GM18520 (cell line): Measurements from ENCODE around the gene ZBTB16.

Experiments
- ATAC-seq: cut with Tn5 transposase; IDR thresholded peaks from one replicate; pipeline ENCODE4 v1.9.1; 2021; ENCODE audit not compliant: unreplicated experiment

The ZBTB16 gene

GRCh38 chr11:114063149-114063828, 3.8 kb downstream of the ZBTB16 start:
- ATAC-seq, result no peak

- no peak for ATAC-seq
Observed at GRCh38 chr11:114063829-114064201, 4.3 kb downstream of the ZBTB16 start.

DNA sequence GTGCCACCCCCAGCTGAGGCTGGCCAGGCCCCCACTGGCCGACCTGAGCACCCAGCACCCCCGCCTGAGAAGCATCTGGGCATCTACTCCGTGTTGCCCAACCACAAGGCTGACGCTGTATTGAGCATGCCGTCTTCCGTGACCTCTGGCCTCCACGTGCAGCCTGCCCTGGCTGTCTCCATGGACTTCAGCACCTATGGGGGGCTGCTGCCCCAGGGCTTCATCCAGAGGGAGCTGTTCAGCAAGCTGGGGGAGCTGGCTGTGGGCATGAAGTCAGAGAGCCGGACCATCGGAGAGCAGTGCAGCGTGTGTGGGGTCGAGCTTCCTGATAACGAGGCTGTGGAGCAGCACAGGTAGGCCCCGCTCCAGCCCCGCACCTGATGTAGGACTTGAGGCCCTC, 4.7 kb downstream of the ZBTB16 start:
- ATAC-seq, result no peak

DNA sequence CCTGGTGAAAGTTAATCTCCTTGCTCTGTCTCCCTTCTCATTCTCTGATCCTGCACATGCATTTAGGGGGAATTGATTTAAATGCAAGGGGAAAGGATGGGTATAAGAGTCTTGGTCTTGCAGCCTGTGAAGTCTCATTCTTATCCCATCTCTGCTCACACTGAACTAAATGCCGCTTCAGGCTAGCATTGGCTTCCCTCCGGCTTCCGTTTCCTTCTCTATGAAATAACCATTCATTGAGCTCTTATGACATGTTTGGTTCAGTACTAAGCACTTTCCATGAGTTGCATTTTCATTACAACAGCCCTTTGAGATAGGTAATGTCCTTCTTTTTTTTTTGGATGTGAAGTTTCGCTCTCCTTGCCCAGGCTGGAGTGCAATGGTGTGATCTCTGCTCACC, 5.6 kb downstream of the ZBTB16 start:
- no peak for ATAC-seq

- ATAC-seq, result no peak
Observed at GRCh38 chr11:114066046-114066648, 6.6 kb downstream of the ZBTB16 start.

- no peak for ATAC-seq
Observed at GRCh38 chr11:114068327-114068726, 8.8 kb downstream of the ZBTB16 start.

GRCh38 chr11:114070464-114071139, 11.1 kb downstream of the ZBTB16 start:
- no peak for ATAC-seq

DNA sequence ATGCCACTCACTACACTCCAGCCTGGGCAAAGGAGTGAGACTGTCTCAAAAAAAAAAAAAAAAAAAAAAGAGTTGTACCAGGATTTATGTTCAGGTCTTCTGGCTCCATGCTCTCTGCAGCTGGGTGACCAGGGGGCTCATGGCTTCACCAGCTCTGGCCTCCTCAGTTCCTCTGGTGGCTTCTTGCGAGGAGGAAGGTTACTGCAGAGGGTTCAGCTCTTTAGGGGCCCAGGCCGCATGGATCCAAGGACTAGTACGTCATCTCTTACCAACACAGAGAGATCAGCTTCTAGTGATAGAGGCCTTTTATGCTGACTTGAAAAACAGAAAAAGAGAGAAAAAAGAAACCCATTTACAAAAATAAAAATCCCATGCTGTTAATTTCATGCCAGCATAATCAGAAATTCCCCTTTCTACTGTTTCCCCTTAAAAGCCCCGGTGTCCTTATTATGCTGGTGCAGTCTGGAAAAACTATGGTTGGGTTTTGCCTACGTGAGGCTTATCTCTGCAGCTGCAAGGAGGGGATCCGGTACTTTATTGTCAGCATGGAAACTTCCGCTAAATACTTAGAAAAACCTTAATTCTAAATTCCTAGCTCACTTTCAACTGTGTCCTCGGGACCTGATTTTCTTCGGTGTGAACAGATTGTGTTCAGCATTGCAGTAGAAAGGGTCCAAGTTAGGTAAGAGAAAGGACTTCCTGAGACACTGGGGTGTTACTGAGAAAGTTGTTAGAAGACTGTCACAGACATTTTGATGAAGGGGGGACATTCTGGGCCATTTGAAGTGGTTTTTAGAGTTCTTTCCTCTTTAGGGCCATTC, 13.7 kb downstream of the ZBTB16 start:
- ATAC-seq, result no peak

- no peak for ATAC-seq
Observed at GRCh38 chr11:114073828-114074381, 14.4 kb downstream of the ZBTB16 start.

- ATAC-seq, result no peak
Observed at GRCh38 chr11:114074546-114075343, 15.2 kb downstream of the ZBTB16 start.

DNA sequence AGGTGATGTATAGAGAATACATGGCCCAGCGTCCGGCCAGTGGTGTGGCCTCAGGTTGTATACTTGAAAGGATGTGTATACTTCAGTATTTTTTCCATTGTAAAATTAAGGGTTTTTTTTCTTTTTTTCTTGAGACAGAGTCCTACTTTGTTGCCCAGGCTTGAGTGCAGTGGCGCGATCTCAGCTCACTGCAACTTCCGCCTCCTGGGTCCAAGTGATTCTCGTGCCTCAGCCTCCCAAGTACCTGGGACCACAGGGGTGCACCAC, 15.8 kb downstream of the ZBTB16 start:
- no peak for ATAC-seq

GRCh38 chr11:114075891-114076441, 16.5 kb downstream of the ZBTB16 start:
- no peak for ATAC-seq

DNA sequence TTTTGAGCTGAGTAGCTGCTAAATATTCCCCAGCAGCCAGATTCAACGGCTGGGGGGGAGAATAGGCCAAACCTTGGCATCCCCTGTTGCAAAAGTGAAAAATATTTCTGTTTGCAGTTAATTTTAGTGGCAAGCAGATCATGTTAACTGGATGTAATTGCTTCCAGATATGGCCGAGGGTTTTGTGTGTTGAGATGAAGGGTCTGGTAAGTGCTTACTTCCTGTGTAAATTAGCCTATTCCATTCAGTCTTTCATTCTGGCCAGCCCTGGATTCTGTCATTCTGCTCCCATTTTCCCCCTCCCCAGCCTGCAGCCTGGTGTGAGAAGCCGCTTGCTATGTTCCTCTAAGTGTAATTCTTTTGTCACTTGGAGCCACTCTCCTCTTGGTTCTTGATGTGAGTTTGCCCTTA, 17.4 kb downstream of the ZBTB16 start:
- ATAC-seq, result no peak

DNA sequence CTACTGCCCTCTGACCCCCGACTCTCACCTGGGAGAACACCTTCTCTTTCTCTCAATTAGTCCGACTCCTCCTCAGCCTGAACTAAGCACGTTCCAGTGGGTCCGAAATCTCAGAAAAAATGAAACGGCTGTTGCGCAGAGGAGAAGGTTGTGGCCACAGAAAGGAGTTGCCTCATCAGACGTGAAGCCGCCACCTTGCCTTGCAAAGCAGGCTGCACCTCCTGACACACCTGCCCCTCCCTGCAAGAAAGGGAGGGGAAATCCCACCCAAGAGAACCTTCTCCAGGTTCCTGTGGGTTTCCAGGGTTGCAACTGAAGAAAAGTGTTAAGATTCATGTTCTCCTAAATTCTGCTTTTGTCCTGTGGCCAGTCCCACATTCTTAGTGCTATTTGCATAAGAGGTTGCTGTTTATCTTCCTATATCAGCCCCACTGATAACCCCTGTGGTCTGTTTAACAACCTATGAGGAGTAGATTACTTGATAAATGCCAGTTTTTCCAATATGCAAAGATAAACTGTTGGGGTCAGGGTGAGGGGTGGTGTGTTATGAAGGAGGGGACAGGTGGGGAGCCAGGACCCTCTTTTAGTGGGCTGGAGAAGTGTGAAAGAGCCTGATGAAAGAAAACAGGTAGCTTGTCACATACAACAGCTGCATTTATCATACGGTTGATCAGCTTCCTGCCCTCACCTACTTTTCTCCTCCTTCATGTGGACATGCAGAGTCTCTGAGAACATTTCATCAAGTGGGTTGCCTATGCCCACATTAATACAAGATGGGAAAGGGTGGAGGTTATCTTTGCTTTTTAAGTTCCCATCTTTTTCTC, 18.2 kb downstream of the ZBTB16 start:
- no peak for ATAC-seq

GRCh38 chr11:114078423-114078822, 18.9 kb downstream of the ZBTB16 start:
- ATAC-seq, result no peak

DNA sequence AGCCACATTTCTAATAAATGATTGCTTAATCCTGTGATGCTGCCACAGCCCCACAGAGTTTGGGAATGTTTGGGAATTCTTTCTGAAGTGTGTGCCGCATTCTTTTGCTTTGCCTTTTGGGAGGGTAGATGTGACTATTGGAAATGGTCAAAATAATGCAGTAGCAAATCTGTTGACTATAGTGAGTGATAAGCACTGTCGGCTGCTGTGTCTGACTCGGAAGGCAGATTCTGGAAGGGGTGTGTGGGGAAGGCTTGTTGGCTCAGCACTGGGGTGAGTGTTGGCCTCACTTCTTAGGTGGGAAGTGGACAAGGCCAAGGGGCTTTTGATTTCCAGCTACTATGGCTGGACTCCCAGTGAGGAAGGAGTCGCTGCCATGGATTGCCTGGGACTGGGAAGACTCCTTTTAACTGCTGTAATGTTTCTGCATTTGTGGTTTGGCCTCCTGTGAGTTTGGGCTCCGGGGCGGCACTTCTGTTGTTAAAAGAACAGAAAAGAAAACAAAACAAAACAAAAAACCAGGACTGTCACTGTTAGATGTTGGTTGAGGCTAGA, 20.1 kb downstream of the ZBTB16 start:
- no peak for ATAC-seq

DNA sequence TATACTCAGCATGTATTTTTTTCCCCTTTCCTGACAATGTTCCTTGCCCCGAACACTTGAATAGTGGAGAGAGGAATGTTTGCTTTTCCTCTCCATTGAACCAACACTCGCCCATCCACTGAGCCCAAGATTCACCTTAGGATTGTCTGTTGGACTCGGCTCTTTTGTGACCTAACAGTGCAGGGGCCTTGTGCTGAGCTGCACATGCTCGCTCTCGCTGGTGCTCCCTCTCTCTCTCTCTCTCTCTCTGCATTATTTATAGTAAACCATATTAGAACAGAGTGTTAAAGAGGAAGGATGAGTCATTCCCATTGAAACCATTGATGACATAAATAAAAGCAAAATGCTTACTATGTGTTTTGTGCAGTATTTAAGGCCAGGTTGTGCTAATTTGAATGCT, 20.7 kb downstream of the ZBTB16 start:
- ATAC-seq, result no peak

DNA sequence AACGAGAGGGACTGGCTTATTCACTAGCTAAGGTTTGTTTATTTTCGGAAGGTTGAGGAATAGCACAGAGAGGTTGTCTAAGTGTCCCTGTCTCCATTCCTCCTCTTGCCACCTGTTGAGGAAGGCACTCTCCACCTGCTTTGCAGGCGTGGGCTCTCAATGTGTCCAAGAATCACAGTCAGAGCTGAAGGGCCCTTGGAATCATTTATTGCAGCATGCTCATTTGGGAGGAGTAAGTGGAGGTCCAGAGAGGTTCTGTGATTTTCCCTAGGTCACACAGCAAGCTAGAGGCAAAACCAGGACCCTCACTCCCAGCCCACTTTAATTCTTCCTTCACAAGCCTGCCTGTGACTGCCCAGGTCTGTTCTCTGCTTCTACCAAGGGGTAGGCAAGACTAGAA, 21.3 kb downstream of the ZBTB16 start:
- no peak for ATAC-seq
